Right lung (tissue), 5 donors: Measurements from ENCODE around the gene PLXDC1. TPM values are rescaled to one million over a fixed set of nuclear protein-coding genes. Genes with fewer than 3 reads are reported as not detected.

ENCODE experiments used
- DNase-seq, 2 donors: peaks; one replicate each; pipeline ENCODE4 v3.0.0-alpha.2; 2013
- polyA plus RNA-seq, 5 donors: library from polyadenylated mRNA; unstranded; fragments of 120-200 nt; gene quantifications; one replicate each; pipeline versions ENCODE4 v1.2.1 to v1.2.3, GENCODE V29; 2013; ENCODE audit warnings: inconsistent platforms in 1 of 5, low replicate concordance in 1 of 5; ENCODE audit not compliant: insufficient read length in 5 of 5, insufficient read depth in 1 of 5

Gene PLXDC1
- polyA plus RNA-seq, 5 donors, result 5.4 to 8.7 (median 6.1) TPM

DNA sequence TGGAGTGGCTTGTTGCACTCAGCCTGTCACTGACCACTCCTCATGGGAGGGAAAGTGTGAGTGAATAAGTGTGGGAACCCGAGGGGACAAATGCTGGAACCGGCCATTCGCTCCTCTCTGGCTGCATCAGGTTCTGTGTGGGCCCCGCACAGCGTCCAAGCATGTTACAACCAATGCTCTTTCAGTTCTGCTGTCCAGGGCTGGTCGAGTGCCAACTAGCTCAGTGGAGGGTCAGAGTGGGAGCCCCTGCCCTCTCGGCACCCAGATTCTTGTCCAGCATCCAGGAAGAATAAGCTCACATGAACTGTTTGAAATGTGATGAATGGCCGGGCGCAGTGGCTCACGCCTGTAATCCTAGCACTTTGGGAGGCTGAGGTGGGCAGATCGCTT, 135.9 kb downstream of the PLXDC1 start:
- DNase-seq, result no peak

- no peak for DNase-seq
Observed at GRCh38 chr17:39014795-39015545, 136.5 kb downstream of the PLXDC1 start.

DNA sequence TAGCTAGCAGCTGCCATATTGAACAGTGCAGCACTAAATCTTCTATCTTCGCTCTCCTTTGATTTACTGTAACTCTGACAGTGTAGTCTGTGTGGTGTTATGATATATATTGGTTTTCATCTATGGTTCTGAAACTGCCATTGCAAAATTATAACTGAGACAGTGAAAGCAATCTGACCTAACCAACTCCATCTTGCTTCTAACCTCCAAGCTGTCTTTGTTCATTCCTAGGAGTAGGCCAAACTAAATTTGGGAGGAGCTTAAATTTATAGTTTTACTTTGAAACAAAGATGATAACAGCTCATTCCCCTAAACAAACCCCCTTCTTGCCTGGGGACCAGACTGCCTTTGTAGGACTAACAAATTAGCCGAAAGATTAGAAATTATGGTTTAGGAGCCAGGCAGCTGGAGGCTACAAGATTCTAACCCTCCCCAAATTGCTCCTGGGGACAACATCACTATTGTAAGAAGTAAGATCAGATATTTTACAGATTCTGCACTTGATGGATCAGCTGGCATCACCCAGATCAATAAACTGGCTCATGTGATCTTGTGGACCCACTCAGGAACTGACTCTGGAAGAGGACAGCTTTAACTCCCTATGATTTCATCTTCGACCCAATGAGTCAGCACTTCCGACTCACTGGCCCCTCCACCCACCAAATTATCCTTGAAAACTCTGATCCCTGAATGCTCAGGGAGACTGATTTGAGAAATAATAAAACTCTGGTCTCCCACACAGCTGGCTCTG, 137.2 kb downstream of the PLXDC1 start:
- DNase-seq, result no peak

Other genes starting within 250 kb of the PLXDC1 start
- gene FBXO47, start 184.2 kb downstream of the PLXDC1 start, polyA plus RNA-seq, result not detected
- under 1 TPM; 0.27 to 0.66 (median 0.48) TPM for gene ARL5C, start 14.5 kb upstream of the PLXDC1 start, polyA plus RNA-seq
- gene CACNB1, start 46.0 kb upstream of the PLXDC1 start, polyA plus RNA-seq, result 10 to 100 TPM; 10.2 to 23.0 (median 13.5) TPM
- gene RPL19, start 48.6 kb upstream of the PLXDC1 start, polyA plus RNA-seq, result 1,000 to 10,000 TPM; 2,041 to 2,572 (median 2,117) TPM
- gene STAC2, start 74.3 kb upstream of the PLXDC1 start, polyA plus RNA-seq, result under 1 TPM; 0.18 to 0.29 (median 0.22) TPM
- 10 to 100 TPM in 4 of 5 donors, 1 to 10 TPM in 1; 9.3 to 19.0 (median 15.6) TPM for gene FBXL20, start 250.0 kb upstream of the PLXDC1 start, polyA plus RNA-seq